ENCODE data around the gene EMSY. TPM values are rescaled to one million over a fixed set of nuclear protein-coding genes. Genes with fewer than 3 reads are reported as not detected.

EMSY gene
- total and polyA plus RNA-seq, 12 donors, result 7.0 to 48.0 (median 16.4) TPM

- no peaks in the 10 kb centered on the region for H3K27me3 ChIP-seq
- TF ChIP-seq, protein P1, sequence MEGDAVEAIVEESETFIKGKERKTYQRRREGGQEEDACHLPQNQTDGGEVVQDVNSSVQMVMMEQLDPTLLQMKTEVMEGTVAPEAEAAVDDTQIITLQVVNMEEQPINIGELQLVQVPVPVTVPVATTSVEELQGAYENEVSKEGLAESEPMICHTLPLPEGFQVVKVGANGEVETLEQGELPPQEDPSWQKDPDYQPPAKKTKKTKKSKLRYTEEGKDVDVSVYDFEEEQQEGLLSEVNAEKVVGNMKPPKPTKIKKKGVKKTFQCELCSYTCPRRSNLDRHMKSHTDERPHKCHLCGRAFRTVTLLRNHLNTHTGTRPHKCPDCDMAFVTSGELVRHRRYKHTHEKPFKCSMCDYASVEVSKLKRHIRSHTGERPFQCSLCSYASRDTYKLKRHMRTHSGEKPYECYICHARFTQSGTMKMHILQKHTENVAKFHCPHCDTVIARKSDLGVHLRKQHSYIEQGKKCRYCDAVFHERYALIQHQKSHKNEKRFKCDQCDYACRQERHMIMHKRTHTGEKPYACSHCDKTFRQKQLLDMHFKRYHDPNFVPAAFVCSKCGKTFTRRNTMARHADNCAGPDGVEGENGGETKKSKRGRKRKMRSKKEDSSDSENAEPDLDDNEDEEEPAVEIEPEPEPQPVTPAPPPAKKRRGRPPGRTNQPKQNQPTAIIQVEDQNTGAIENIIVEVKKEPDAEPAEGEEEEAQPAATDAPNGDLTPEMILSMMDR (IDR thresholded peaks at IDR 0.05), result no peak
- no peak for TF ChIP-seq POLR2A (IDR thresholded peaks at IDR 0.05)
- 93 to 98% (median 98%) methylated on average over 9 to 25 of the region's 25 CpGs for WGBS, 4 donors
- no peaks in the 10 kb centered on the region for H3K4me1 ChIP-seq (replicated peaks in 1 of 2)
- H3K9me3 ChIP-seq (replicated peaks in 1 of 3), result no peaks in the 10 kb centered on the region
- H3K4me3 ChIP-seq, result no peak overlapping the region
- H3K36me3 ChIP-seq (replicated peaks in 1 of 2), result peaks cover 0 to 8% of the 10 kb centered on the region in 2 donors
- intact Hi-C loops (cut with DNase I), result no loop called here
- H3K27ac ChIP-seq, result no peak overlapping the region
- DNase-seq, result no peak
Measured at GRCh38 chr11:76493626-76494539, 49.1 kb downstream of the EMSY start.

- TF ChIP-seq POLR2A (IDR thresholded peaks at IDR 0.05), result no peak
- TF ChIP-seq, protein P1 (IDR thresholded peaks at IDR 0.05), result no peak
- Histone ChIP-seq H3K9me3 (replicated peaks in 1 of 3) (no peaks in the 10 kb centered on the region), H3K27me3 (no peaks in the 10 kb centered on the region), H3K4me3 (no peak overlapping the region), H3K27ac (no peak overlapping the region), H3K36me3 (replicated peaks in 1 of 2) (peaks cover 0 to 8% of the 10 kb centered on the region in 2 donors), H3K4me1 (replicated peaks in 1 of 2) (no peaks in the 10 kb centered on the region)
- 92 to 98% (median 94%) methylated on average over 3 of the region's 3 CpGs for WGBS, 4 donors
- DNase-seq, result no peak
- intact Hi-C loops (cut with DNase I), result no loop called here
Measured at GRCh38 chr11:76495019-76495418, 50.2 kb downstream of the EMSY start.

GRCh38 chr11:76496174-76496573 lies 51.4 kb downstream of the EMSY start:
- no peak for TF ChIP-seq POLR2A (IDR thresholded peaks at IDR 0.05)
- Histone ChIP-seq H3K36me3 (replicated peaks in 1 of 2) (peaks cover 0 to 5% of the 10 kb centered on the region in 2 donors), H3K27me3 (no peaks in the 10 kb centered on the region), H3K9me3 (replicated peaks in 1 of 3) (no peaks in the 10 kb centered on the region), H3K27ac (no peak overlapping the region), H3K4me3 (no peak overlapping the region), H3K4me1 (replicated peaks in 1 of 2) (no peaks in the 10 kb centered on the region)
- DNase-seq, result no peak
- intact Hi-C loops (cut with DNase I), result no loop called here
- 95 to 100% (median 98%) methylated on average over 1 of the region's 1 CpG for WGBS, 4 donors

DNA sequence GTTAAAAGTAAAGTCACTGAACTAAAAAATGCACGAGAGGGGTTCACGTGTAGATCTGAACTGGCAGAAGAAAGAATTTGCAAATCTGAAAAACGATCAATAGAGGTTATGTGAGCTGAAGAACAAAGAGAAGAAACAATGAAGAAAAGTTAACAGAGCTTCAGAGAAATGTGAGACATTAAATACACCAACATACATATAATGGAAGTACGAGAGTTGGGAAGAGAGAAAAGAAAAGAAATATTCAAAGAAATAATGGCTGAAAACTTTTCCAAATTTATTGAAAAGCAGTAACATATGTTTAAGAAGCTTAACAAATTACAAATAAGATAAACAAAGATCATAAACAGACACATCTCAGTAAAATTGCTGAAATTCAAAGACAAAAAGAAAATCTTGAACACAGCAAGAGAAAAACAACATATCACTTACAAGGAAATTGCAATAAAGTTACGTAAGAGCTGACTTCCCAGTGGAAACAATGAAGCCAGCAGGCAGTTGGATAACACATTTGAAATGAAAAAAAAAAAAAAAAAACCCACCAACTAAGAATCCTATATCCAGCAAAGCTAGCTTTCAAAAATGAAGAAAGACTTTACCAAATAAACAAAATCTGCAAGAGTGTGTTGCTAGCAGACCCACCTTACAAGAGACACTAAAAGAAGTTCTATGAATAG lies 56.8 kb downstream of the EMSY start:
- Histone ChIP-seq H3K36me3 (replicated peaks in 1 of 2) (no peaks in the 10 kb centered on the region), H3K9me3 (replicated peaks in 1 of 3) (no peaks in the 10 kb centered on the region), H3K4me1 (replicated peaks in 1 of 2) (no peaks in the 10 kb centered on the region), H3K4me3 (no peak overlapping the region), H3K27me3 (no peaks in the 10 kb centered on the region), H3K27ac (no peak overlapping the region)
- intact Hi-C loops (cut with DNase I), result no loop called here
- 97 to 98% (median 97%) methylated on average over 5 of the region's 5 CpGs for WGBS, 4 donors
- no peak for TF ChIP-seq POLR2A (IDR thresholded peaks at IDR 0.05)
- TF ChIP-seq, protein P1 (IDR thresholded peaks at IDR 0.05), result no peak
- no peak for DNase-seq

Measured in adrenal gland (tissue), 12 donors.